Erythroblast (primary cell): ENCODE data around the gene NFKBIA.
A peak's percentile ranks its signal among the peaks of the same experiment; 100 is the strongest.
"Not testable (repeated sequence)": the region's sequence is repeated elsewhere in the genome, so short reads cannot be mapped to it uniquely, and the experiment has no call there.

Experiments used
- DNase-seq, 2 experiments: peaks; one replicate each; lab custom pipeline; 2025; lab: John Stamatoyannopoulos, UW
- GATA1 ChIP-seq: IDR thresholded peaks from 2 replicates; pipeline ENCODE4 v1.6.1; 2011; ENCODE audit warnings: low read depth, mild to moderate bottlenecking, control low read depth, low read length, moderate library complexity
- POLR2A ChIP-seq: IDR thresholded peaks from 2 replicates; pipeline ENCODE4 v1.6.1; 2011; ENCODE audit warnings: mild to moderate bottlenecking, low read length

NFKBIA gene

GRCh38 chr14:35374263-35374712, 30.3 kb downstream of the NFKBIA start:
- peak in 1 of 2 experiments; percentile 8 for DNase-seq
- TF ChIP-seq POLR2A (no peak), GATA1 (no peak)

- DNase-seq: not testable (repeated sequence)
Measured at GRCh38 chr14:35373208-35373607, 31.3 kb downstream of the NFKBIA start.

GRCh38 chr14:35370969-35371368, 33.6 kb downstream of the NFKBIA start:
- TF ChIP-seq POLR2A: no peak
- no peak for TF ChIP-seq GATA1

GRCh38 chr14:35369701-35370191, 34.8 kb downstream of the NFKBIA start:
- DNase-seq: no peak
- no peak for TF ChIP-seq POLR2A
- no peak for TF ChIP-seq GATA1

More at GRCh38 chr14:35370969-35371368, 33.6 kb downstream of the NFKBIA start:
- no peak for DNase-seq

- DNase-seq: no peak
- TF ChIP-seq POLR2A: no peak
- TF ChIP-seq GATA1: no peak
Measured at GRCh38 chr14:35368583-35369392, 35.8 kb downstream of the NFKBIA start.

GRCh38 chr14:35368139-35368460, 36.4 kb downstream of the NFKBIA start:
- TF ChIP-seq GATA1: no peak
- no peak for TF ChIP-seq POLR2A

GRCh38 chr14:35367056-35367372, 37.5 kb downstream of the NFKBIA start:
- DNase-seq: no peak
- TF ChIP-seq POLR2A (no peak), GATA1 (no peak)

More at GRCh38 chr14:35368139-35368460, 36.4 kb downstream of the NFKBIA start:
- no peak for DNase-seq

- DNase-seq: no peak
Measured at GRCh38 chr14:35366521-35366976, 38.0 kb downstream of the NFKBIA start.

GRCh38 chr14:35366056-35366451, 38.5 kb downstream of the NFKBIA start:
- TF ChIP-seq GATA1: no peak
- TF ChIP-seq POLR2A: no peak
- DNase-seq: peak; percentile 41 to 68

More at GRCh38 chr14:35366521-35366976, 38.0 kb downstream of the NFKBIA start:
- TF ChIP-seq POLR2A (no peak), GATA1 (no peak)

- TF ChIP-seq POLR2A (peak; percentile 49), GATA1 (no peak)
- DNase-seq: peak; percentile 73 to 88
Measured at GRCh38 chr14:35365130-35366055, 39.2 kb downstream of the NFKBIA start.

GRCh38 chr14:35362911-35363374, 41.6 kb downstream of the NFKBIA start:
- no peak for DNase-seq
- TF ChIP-seq POLR2A (no peak), GATA1 (no peak)

GRCh38 chr14:35362450-35362849, 42.1 kb downstream of the NFKBIA start:
- TF ChIP-seq POLR2A (no peak), GATA1 (no peak)
- no peak for DNase-seq

GRCh38 chr14:35361141-35361480, 43.4 kb downstream of the NFKBIA start:
- no peak for TF ChIP-seq POLR2A
- TF ChIP-seq GATA1: no peak
- DNase-seq: no peak

- DNase-seq: peak in 1 of 2 experiments; percentile 48
Measured at GRCh38 chr14:35359655-35360054, 44.9 kb downstream of the NFKBIA start.

GRCh38 chr14:35355981-35356841, 48.3 kb downstream of the NFKBIA start:
- no peak for TF ChIP-seq GATA1
- TF ChIP-seq POLR2A: no peak
- DNase-seq: peak in 1 of 2 experiments; percentile 24

- DNase-seq: not testable (repeated sequence)
Measured at GRCh38 chr14:35355235-35355634, 49.3 kb downstream of the NFKBIA start.
